PC-9 (cell line): ENCODE results near the gene TTC13.

Source experiments
- EZH2 ChIP-seq: fragments of 200-600 bp; sonication (generic); IDR thresholded peaks from 2 replicates; pipeline ENCODE4 v1.8.0; 2017; ENCODE audit warnings: antibody characterized with exemption, low read depth
- TF ChIP-seq, protein P1 (sequence below): fragments of 200-600 bp; sonication (generic); conservative IDR thresholded peaks from 2 replicates; pipeline ENCODE4 v1.6.1; 2017; ENCODE audit warnings: mixed run types, antibody characterized with exemption, mild to moderate bottlenecking, moderate library complexity

DNA sequence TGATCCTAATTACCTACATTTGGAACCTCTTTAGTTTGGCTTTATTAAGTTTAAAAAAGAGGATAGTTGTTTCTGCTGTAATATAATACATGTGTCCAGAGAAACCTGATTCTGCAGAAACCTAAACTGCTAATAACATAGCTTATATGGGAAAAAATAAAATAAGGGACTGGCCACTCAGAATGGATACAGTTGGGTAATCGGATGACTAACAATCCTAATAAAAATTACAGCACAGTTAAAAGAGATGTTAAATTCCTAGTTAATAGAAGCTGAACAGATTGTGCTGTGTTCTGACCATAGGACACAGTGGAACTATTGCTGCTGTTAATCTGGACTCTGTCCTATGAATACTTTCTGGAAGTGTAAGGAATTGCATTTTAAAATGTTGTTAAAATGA, 16.2 kb upstream of the TTC13 start:
- TF ChIP-seq, protein P1, sequence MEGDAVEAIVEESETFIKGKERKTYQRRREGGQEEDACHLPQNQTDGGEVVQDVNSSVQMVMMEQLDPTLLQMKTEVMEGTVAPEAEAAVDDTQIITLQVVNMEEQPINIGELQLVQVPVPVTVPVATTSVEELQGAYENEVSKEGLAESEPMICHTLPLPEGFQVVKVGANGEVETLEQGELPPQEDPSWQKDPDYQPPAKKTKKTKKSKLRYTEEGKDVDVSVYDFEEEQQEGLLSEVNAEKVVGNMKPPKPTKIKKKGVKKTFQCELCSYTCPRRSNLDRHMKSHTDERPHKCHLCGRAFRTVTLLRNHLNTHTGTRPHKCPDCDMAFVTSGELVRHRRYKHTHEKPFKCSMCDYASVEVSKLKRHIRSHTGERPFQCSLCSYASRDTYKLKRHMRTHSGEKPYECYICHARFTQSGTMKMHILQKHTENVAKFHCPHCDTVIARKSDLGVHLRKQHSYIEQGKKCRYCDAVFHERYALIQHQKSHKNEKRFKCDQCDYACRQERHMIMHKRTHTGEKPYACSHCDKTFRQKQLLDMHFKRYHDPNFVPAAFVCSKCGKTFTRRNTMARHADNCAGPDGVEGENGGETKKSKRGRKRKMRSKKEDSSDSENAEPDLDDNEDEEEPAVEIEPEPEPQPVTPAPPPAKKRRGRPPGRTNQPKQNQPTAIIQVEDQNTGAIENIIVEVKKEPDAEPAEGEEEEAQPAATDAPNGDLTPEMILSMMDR, result no peak
- no peak for TF ChIP-seq EZH2
